HG02678 (cell line): ENCODE results near the gene LUC7L.
"Not testable (repeated sequence)": the region's sequence is repeated elsewhere in the genome, so short reads cannot be mapped to it uniquely, and the experiment has no call there.

Source experiments
- ATAC-seq: cut with Tn5 transposase; IDR thresholded peaks from one replicate; pipeline ENCODE4 v1.9.1; 2021; ENCODE audit warnings: mild to moderate bottlenecking, moderate library complexity; ENCODE audit not compliant: unreplicated experiment

LUC7L gene

DNA sequence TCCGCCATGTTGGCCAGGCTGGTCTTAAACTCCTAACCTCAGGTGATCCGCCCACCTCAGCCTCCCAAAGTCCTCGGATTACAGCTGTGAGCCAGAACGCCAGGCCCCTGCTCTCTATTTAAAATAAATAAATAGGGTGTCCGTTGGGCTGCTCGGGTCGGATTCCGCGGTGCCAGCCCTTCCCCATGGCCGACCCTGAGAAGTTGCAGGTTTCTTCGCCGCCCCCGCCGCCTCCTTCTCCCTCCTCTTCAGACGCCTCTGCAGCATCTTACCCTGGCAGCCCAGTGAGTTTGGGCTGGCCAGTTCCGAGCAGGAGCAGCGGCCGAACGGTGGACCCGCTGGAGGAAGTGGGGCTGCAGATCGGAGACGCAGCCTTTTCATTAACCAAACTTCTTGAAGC, 1.7 kb upstream of the LUC7L start:
- no peak for ATAC-seq

DNA sequence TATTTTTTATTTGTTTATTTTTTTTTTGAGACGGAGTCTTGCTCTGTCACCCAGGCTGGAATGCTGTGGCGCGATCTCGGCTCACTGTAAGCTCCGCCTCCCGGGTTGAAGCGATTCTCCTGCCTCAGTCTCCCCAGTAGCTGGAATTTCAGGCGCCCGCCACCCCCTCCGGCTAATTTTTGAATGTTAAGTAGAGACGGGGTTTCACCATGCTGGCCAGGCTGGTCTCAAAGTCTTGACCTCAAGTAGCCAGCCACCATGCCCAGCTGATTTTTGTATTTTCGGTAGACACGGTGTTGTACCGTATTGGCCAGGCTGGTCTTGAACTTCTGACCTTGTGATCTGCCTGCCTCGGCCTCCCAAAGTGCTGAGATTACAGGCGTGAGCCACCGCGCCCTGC, 1.1 kb upstream of the LUC7L start:
- ATAC-seq, result not testable (repeated sequence)

DNA sequence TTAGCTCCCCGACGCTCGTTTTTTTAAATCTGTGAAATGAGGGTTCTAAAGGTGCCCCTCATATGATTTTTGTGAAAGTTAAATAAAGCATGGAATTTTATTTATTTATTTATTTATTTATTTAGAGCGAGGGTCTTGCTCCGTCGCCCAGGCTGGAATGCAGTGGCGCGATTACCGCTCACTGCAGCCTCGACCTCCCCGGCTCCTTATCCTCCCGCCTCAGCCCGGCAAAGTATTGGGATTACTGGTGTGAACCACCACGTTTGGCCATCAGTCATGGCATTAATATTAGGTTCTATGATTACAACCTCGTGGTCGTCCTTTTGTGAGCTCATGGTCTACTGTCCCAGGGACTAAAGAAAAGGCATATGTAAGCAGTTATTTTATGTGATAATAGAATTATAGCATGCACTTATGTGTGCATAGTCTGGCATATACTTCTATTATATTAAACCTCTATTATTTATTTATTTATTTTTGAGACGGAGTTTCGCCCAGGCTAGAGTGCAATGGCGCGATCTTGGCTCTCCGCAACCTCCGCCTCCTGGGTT, 557 bp upstream of the LUC7L start:
- ATAC-seq, result no peak

DNA sequence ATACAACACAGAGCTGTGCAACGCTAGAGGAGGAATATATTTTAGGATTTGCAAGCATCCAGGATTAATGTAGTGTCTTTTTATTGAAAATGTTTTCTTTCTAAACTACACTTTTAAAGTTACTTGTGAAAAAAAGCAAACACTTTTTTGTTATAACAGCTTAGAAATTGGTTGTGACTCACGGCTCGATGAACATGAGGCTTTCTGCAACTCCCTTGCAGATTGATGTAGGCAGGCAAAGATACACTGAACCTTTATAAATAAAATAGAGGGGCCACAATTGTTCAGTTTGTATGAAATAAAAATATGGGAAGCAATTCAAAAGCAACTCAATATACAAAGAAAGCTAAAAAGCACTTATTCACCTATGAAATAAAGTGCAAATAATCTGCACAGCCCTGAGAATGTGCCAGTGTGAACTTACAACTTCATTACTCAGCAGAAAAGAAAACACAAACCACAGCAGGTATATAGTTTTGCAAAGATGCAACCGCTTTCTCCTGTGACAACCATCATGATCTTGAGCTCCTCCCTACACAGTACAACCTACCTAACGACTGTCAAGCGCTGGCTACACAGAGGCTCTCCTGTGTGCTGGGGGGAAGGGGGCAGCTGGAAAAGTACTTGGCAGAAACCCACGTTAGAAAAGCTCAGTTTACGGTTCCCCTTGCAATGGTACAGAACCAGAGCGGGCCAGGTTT, 948 bp downstream of the LUC7L start:
- peak; percentile 2 for ATAC-seq

DNA sequence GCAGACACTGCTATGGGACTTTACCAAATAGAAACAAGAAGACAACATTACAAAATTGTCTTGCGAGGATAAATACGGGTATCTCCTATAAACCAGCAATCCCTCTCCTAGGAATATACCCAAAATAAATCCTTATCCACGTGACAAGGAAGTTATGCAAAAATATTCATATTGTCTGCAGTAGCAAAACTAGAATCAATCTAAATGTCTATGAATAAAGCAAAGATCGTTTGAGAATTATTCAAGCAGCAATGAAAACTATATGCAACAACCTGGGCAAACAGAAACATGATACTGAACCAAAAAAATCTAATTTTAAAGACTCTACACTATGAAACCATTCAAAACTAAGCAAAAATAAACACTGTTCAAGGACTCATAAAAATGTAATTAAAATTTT, 9.2 kb downstream of the LUC7L start:
- no peak for ATAC-seq

DNA sequence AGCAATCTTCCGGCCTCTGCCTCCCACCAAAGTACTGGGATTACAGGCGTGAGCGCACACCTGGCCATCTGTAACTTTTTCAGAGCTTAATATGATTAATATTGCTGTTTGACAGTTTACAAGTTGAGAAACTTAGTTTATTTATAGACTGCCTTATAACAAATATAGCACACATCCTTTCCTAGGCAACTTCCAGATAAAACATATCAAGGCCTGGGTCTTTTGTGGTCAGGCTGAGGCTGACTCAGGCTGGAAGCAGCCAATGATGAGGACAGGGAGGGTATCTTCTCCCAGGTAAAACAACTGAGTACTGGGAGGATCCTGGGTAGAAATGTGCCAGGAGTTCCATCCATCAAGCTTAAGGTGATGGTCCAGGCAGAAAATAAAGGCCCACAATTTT, 16.2 kb downstream of the LUC7L start:
- no peak for ATAC-seq

DNA sequence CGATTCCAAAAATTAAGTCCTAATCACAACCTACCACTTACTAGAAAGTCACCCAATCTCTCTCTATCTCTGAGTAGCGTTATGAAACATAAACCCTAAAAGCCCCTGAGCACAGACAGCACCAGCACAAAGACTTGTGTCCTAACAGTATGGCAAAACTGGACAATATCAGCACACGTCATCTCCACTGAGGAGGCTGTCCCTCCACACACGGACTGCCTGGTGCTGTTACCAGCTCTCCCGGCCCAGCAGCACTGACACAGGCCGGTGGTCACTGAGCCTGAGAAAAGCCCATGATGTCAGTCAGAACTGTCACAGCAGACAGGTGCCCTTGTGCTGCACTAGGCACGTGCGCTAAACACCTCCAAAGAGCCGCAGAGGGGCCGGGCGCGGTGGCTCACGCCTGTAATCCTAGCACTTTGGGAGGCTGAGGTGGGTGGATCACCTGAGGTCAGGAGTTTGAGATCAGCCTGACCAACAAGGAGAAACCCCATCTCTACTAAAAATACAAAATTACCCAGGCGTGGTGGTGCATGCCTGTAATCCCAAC, 17.5 kb downstream of the LUC7L start:
- not testable (repeated sequence) for ATAC-seq

DNA sequence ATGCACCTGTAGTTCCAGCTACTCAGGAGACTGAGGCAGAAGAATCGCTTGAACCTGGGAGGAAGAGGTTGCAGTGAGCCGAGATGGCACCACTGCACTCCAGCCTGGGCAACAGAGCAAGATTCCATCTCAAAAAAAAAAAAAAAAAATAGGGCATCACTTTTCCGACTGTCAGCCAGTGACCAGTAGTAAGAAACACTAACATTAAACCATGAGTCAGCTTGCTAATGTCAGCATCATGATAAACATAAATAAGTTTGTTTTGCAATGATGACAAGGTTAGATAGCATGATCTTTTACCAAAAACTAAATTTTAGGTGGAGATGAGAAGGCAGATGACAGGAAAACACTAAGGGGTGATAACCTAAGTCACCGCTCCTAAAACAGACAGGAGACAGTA, 19.9 kb downstream of the LUC7L start:
- ATAC-seq, result not testable (repeated sequence)

DNA sequence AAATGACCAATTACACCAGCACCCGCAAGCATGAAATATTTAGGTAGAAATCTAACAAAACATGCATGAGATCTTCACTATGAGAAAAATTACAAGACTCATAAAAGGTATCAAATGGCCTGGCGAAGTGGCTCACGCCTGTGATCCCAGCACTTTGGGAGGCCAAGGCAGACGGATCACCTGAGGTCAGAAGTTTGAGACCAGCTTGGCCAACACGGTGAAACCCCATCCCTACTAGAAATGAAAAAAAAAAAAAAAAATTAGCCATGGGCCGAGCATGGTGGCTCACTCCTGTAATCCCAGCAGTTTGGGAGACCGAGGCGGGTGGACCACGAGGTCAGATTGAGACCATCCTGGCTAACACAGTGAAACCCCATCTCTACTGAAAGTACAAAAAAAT, 25.2 kb downstream of the LUC7L start:
- not testable (repeated sequence) for ATAC-seq

DNA sequence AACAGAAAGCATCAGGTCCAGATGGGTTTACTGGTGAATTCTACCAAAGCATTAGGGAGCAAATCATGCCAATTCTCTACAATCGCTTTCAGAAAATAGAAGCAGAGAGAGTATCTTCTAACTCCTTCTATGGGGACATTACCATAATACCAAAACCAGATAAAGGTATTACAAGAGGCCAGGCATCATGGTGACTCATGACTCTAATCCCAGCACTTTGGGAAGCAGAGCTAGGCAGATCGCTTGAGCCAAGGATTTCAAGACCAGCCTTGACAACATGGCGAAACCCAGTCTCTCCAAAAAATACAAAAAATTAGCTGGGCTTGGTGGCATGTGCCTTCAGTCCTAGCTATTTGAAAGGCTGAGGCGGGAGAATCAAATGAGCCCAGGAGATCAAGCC, 26.0 kb downstream of the LUC7L start:
- ATAC-seq, result no peak

DNA sequence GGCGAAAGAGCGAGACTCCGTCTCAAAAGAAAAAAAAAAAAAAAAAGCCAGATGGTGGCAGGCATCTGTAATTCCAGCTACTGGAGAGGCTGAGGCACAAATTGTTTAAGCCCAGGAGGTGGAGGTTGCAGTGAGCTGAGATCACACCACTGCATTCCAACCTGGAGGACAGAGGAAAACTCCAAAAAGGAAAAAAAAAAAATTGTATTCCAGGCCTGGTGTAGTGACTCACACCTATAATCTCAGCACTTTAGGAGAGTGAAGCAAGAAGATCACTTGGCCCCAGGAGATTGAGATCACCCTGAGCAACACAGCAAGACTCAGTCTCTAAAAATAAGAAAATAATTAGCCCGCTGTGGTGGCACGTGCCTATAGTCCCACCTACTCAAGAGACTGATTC, 28.9 kb downstream of the LUC7L start:
- ATAC-seq, result no peak

DNA sequence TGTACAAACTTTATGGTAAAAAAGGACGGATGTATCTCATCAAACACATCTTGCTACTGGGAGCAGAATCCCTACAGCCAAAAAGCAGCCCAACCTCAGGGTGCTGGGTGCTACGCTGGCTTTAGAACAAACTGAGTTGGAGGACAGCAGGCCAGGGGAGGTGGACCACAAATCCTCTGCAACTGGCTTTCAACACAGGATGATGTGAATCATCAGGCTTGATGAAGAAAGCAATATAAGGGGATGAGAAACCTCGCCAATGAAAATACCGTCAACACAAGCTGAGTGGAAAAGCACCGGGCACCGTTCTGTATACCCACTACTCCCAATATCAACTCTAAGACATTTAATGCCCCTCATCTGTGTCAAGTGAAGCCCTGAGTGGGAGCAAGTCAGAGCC, 34.7 kb downstream of the LUC7L start:
- ATAC-seq, result no peak

DNA sequence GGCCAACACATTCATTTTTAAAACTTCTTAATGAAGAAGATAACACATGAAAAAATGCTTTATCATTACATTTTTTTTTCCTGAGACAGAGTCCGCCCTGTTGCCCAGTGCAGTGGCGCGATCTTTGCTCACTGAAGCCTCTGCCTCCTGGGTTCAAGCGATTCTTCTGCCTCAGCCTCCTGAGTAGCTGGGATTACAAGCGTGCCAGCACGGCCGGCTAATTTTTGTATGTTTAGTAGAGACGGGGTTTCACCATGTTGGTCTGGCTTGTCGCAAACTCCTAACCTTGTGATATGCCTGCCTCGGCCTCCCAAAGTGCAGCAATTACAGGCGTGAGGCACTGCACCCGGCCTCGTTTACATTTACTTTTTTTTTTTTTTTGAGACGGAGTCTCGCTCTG, 35.8 kb downstream of the LUC7L start:
- no peak for ATAC-seq

DNA sequence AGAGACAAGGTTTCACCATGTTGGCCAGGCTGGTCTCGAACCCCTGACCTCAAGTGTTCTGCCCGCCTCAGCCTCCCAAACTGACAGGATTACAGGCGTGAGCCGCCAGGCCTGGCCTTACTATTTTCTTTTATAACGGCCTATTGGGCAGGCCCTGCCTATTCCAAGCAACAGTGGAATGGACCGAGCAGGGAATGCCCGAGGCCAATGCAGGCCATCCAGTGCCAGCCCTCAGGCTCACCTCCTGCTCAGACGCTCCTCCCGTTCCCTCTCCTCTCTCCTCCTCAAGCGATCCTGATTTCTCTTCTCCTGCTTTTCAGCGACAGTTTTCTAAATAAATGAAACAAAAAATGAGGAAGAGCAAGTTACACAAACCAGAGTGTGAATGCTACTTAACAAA, 36.6 kb downstream of the LUC7L start:
- no peak for ATAC-seq

DNA sequence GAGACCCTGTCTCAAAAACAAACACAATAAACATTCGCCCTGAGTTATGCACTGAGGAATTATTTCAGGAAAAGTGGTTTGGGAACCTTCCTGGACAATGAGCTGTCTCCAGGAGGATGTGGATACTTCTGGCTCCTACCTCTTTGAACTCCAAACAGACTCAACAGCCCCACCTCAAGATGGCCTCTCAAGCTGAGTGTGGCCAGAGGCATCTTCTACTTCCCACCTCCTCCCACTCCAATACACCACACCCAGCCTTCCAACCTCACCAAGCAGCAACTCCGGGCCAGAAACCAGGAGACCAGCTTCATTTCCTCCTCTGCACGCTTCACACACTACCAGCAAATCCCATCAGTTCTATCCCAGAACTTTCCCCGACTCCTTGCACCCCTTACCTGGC, 37.4 kb downstream of the LUC7L start:
- ATAC-seq, result no peak

DNA sequence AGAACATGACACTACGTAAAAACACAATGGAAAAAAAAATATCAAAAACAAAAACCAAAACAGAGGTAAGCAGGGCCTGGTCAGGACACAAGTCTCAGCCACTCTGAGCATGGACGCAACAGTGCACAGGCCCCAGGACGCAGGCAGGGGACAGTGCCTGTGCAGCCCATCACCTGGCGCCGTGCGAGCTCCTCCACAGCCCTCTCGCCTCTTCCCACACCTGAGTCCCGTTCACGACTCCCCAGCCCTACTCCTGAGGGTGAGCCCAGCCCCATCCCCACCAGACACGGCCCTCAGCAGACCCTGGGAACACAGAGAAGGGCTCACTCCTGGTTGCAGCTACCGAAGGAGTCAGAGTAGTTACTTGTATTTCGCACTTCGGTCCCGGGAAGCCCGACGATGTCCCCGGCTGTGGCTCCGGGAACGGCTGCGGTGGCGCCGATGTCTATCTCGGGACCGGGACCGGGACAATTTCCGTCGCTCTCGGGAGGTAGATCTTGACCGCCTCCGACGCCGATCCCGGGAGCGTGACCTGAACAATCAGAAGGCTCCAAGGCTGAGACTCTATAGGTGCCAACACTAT, 39.6 kb downstream of the LUC7L start:
- ATAC-seq, result no peak

DNA sequence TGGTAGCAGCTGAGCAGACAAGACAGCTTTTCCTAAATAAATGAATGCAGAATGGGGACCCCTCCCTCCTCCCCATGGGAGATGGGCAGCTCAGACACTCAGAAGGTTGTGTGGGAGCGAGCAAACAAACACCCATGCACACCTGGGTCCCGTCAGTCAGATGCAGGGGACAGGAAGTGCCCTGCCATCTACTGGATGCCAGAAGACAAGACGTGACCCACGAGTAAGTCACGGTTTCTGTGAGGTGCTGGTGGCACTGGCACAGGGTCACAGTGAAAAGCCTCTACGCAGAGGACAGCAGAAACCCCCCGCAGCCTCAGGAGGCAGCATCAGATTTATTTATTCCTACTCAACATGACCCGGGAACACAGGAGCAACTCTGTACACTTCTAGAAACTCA, 40.6 kb downstream of the LUC7L start:
- no peak for ATAC-seq

DNA sequence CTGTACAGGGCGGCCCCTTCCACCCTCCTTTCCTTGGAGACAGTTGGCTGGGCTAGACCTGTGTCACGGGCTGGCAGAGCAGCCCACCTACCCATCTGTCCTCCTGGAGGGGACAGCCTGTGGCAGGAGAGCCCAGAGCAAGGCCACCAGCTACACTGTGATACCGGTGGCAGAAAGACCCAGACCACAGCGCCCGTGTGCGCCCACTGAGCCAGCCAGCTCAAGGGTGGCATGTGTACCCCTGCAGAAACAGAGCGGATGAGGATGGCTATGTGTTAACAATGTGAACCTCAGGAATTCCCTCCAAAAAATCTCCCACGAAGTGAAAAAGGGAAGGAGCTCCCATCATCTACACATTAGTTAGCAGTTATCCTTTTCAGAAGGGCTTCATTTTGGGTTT, 41.9 kb downstream of the LUC7L start:
- no peak for ATAC-seq

DNA sequence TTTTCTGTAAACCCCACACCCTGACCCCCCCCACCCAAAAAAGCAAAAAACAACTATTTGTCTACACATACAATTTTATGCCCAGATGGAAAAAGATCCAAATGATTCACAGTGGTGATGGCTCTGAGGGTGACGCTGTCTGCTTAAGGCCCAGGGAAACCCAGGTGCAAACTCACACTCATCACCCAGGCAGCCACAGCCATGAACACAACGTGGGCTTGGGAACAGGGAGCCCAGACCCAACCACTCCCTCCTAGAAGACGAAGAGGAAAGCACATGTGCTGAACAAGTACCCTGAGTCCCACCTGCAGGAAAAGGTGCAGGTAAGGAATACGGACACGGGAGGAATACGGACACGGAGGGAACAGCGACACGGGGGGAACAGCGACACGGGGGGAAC, 43.6 kb downstream of the LUC7L start:
- no peak for ATAC-seq

DNA sequence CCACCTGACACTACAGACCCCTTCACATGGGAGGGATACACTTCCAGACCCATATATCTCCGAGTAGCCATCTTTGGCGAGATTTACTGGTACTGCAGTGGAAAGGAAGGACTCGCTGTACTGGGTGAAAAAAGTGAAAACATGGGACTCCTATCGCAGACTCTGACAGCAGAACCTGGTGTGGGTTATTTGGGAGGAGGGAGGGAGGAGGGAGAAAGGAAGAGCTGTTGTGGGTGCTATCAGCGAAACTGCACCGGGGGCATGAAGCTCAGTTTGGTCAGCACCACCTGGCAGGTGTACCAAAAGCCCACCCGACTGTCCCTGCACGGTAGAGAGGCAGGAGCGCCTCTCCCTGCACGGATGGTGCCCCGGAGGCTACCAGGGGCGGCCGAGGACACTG, 44.0 kb downstream of the LUC7L start:
- ATAC-seq, result no peak

DNA sequence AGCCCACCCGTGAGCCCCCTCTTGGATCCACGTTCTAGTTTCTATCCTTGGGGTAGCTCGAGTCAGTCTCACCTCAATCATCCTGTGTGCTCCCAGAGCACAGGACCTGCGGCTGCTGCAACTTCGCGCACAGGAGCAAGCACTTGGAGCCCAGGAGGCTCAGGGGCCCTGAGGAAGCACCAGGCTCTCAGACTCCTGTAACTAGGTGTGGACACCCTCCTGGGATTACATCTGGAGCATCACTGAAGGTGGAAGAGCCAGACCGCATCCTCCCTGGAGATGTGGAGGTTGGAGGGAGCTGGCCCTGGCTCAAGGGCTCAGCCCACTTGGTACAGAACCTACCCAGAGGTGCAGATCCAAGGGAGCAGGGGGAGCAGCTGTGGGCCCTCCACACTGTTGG, 46.2 kb downstream of the LUC7L start:
- no peak for ATAC-seq

DNA sequence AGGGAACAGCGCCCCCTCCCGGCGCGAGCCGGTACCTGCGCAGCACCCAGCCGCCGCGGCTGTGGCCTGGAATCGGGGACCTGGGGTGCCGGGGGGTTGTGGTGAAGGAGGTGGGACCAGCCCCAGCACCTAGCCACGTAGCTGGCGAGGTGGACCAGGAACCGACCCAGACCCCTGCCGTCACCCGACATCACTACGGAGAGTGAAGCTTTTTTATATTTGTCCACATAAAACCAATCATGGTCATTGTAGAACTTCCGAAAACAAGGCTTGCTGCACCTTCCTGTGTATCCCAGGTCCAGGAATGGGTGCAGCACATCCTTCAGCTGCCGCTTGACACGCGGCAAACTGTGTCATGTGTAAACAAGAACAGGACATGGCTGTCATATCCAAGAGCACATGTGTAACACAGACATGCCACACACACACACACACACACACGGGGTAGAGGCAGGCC, 47.7 kb downstream of the LUC7L start:
- no peak for ATAC-seq
